HepG2 (cell line): ENCODE measurements around the gene HPCAL1. TPM values are rescaled to one million over a fixed set of nuclear protein-coding genes. Genes with fewer than 3 reads are reported as not detected.

Experiments used
- ATAC-seq: fragments of 200-7000 bp; cut with Tn5 transposase; 3 replicates; pipeline ENCODE4 v1.9.1; 2020; ENCODE audit warnings: mild to moderate bottlenecking, moderate library complexity
- BruUV-seq: library from RNA; stranded (reverse); fragments of 400-500 nt; replicated peaks from 2 replicates; lab custom pipeline; 2021; lab: Mats Ljungman, UMichigan
- CTCF ChIA-PET: fragments of 300-600 bp; formaldehyde crosslinking; extraction: SDS; loops from one replicate; lab custom pipeline; 2021; ENCODE audit warnings: low total read pairs, inconsistent platforms, low intra/inter-chr PET ratio; lab: Yijun Ruan, JAX
- POLR2A ChIA-PET: fragments of 350-600 bp; sonication (Branson Sonifier 250); formaldehyde crosslinking; loops from one replicate; lab custom pipeline; 2020; ENCODE audit warnings: antibody characterized with exemption, inconsistent platforms; lab: Yijun Ruan, JAX
- DNase-seq: peaks from one replicate; pipeline ENCODE4 v3.0.0-alpha.2; 2015; ENCODE audit warnings: low spot score
- FAIRE-seq: peaks from 3 replicates; lab custom pipeline; 2011; peaks lifted over from hg19 to GRCh38; lab: Jason Lieb, UNC
- H2AFZ ChIP-seq: one replicate; pipeline ENCODE4 v1.6.1; 2011; ENCODE audit warnings: low read length, inconsistent platforms
- H3K27ac ChIP-seq: fragments of 300-600 bp; 3 replicates; pipeline ENCODE4 v1.8.0; 2011; ENCODE audit warnings: mixed run types, mild to moderate bottlenecking, mixed read lengths, low read length, inconsistent platforms; ENCODE audit not compliant: insufficient read depth; ENCODE audit errors: extremely low read length
- H3K27me3 ChIP-seq, 2 experiments: fragments of 200-600 bp in 1 of 2; 2 replicates in 1 of 2; 3 replicates in 1 of 2; pipeline versions ENCODE4 v1.6.0 to v1.8.0; 2011; ENCODE audit warnings: low read length in 2 of 2, mild to moderate bottlenecking in 2 of 2, moderate library complexity in 2 of 2, inconsistent platforms in 1 of 2; ENCODE audit not compliant: insufficient read depth in 2 of 2, control insufficient read depth in 1 of 2
- H3K36me3 ChIP-seq, 2 experiments: fragments of 200-600 bp in 1 of 2; replicated peaks in 1 of 2; 2 replicates in 1 of 2; 3 replicates in 1 of 2; pipeline versions ENCODE4 v1.5.1 to v1.8.0; 2011; ENCODE audit warnings: low read length in 2 of 2, inconsistent platforms in 1 of 2; ENCODE audit not compliant: insufficient read depth in 2 of 2, control insufficient read depth in 1 of 2
- H3K4me1 ChIP-seq: 2 replicates; pipeline ENCODE4 v1.5.1; 2012; ENCODE audit warnings: low read length, inconsistent platforms; ENCODE audit not compliant: insufficient read depth
- H3K4me2 ChIP-seq: 2 replicates; pipeline ENCODE4 v1.6.0; 2011; ENCODE audit warnings: low read depth, low read length, inconsistent platforms
- H3K4me3 ChIP-seq, 3 experiments: fragments of 200-600 bp in 1 of 3; sonication (generic), shearing (Covaris generic) in 1 of 3; replicated peaks in 1 of 3; 2 replicates each; pipeline ENCODE4 v1.5.1; 2011 to 2016; ENCODE audit warnings: low read length in 3 of 3, inconsistent platforms in 2 of 3, low read depth in 2 of 3, mild to moderate bottlenecking in 2 of 3, control low read depth in 1 of 3, mixed read lengths in 1 of 3; ENCODE audit not compliant: insufficient read depth in 1 of 3
- H3K79me2 ChIP-seq: one replicate; pipeline ENCODE4 v1.6.1; 2011; ENCODE audit warnings: low read length, inconsistent platforms; ENCODE audit not compliant: insufficient read depth
- H3K9ac ChIP-seq: 2 replicates; pipeline ENCODE4 v1.6.0; 2011; ENCODE audit warnings: mild to moderate bottlenecking, low read depth, low read length, inconsistent platforms; ENCODE audit not compliant: insufficient read depth
- H3K9me3 ChIP-seq: 2 replicates; pipeline ENCODE4 v1.5.1; 2012; ENCODE audit warnings: mild to moderate bottlenecking, low read length
- H4K20me1 ChIP-seq: 2 replicates; pipeline ENCODE4 v1.6.0; 2011; ENCODE audit warnings: inconsistent platforms, mild to moderate bottlenecking, low read length, moderate library complexity; ENCODE audit not compliant: insufficient read depth
- MED13 ChIP-seq: sonication (generic); formaldehyde crosslinking; IDR thresholded peaks from 2 replicates; pipeline ENCODE4 v1.5.0; 2020; ENCODE audit warnings: missing genetic modification reagents
- NCOA5 ChIP-seq: sonication (generic); formaldehyde crosslinking; IDR thresholded peaks from 2 replicates; pipeline ENCODE4 v1.4.0; 2020; ENCODE audit warnings: missing genetic modification reagents
- ZNF263 ChIP-seq: sonication (generic); formaldehyde crosslinking; IDR thresholded peaks from 2 replicates; pipeline ENCODE4 v1.4.0; 2020; ENCODE audit warnings: missing genetic modification reagents
- WGBS: methylation state at CpG from one replicate; pipeline ENCODE4 v1.1.6; 2017; ENCODE audit warnings: low lambda C conversion rate; 5-methylcytosine and 5-hydroxymethylcytosine counted together
- in situ Hi-C: cut with HindIII; loops from 2 replicates; pipeline ENCODE4 v1.10.0; 2017; ENCODE audit warnings: low pct_unique_long_range_greater_than_20kb; ENCODE audit not compliant: extremely low pct_ligation_motif_present
- intact Hi-C: fragments of 100-400 bp; cut with micrococcal nuclease; formaldehyde crosslinking; loops from one replicate; pipeline ENCODE4 v1.10.0; 2022; ENCODE audit not compliant: unreplicated experiment
- polyA plus RNA-seq, 8 experiments: library from polyadenylated mRNA; depleted of rRNA in 3 of 8; stranded (reverse) in 7 of 8; unstranded in 1 of 8; fragments of >200 nt; fragmentation: Illumina TruSeq in 4 of 8; extraction: Trizol in 4 of 8; gene quantifications; 2 replicates each; pipeline versions ENCODE4 v1.2.1 to v1.2.3, GENCODE V29; 2011 to 2016; ENCODE audit warnings: low read depth in 4 of 8, missing spikeins in 1 of 8, mixed read lengths in 1 of 8; ENCODE audit not compliant: insufficient read depth in 1 of 8
- total RNA-seq, 5 experiments: library from RNA; depleted of rRNA; stranded (reverse); fragments of >200 nt; fragmentation: Illumina TruSeq; extraction: Trizol; gene quantifications; 2 replicates each; pipeline ENCODE4 v1.2.3, GENCODE V29; 2016; ENCODE audit warnings: low read depth in 1 of 5
- TF ChIP-seq, protein P1 (sequence below): sonication (generic); formaldehyde crosslinking; IDR thresholded peaks from 2 replicates; pipeline ENCODE4 v1.5.0; 2020; ENCODE audit warnings: mild to moderate bottlenecking, missing genetic modification reagents, moderate library complexity

Gene HPCAL1
- total and polyA plus RNA-seq, 2 of the 13 experiments (the other 11 are each of a cell fraction or from before 2014, with no cell fraction given) = 29.5 to 29.9 TPM

DNA sequence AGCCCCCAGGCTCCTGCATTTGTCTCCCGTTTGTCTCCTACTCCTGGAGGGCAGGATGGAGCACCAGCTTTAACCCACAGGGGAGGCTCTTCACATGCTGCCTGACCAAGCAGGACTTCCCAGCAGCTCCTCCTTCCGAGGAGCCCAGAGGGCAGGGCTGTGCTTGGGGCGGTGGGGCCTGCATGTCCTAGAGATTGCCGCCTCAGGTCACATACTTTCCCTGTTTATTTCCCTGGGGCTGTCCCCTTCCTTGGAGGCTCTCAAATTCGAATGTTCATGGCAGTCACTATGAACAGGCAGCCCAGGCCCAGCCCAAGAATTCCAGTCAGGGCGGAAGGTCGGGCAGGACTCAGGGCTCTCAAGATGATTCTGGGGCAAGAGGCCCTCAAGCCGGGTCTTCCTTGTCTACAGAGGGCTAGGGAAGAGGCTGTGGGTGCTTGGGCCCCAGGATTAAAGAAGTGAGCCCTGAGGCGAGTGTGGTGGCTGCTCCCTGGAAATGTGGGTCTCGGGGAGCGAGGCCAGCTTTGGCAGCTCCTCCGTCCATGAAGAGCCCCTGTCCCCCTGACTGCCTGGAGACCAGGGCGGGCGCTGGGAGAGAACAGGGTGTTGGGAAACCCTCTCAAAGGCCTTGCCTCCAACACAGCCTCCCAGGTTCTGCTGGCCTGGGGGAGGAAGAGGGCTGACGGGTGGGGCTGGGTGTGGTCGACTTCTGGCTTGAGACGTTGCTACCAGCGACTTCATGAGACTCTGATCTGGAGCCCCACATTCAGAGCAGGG is 48.9 kb upstream of the HPCAL1 start:
- ATAC-seq (peak; percentile 14; the same call in 2 of the 3 replicates), FAIRE-seq (no peak), DNase-seq (no peak)
- Histone ChIP-seq H3K9ac (no peak overlapping the region), H3K79me2 (no peaks in the 10 kb centered on the region), H2AFZ (no peak overlapping the region), H3K4me1 (peaks cover 18% of the 10 kb centered on the region), H3K4me2 (no peak overlapping the region), H3K4me3 (no peak overlapping the region), H3K36me3 (no peaks in the 10 kb centered on the region), H3K27me3 (peaks cover 28 to 56% of the 10 kb centered on the region in 2 experiments), H3K9me3 (peaks cover 12% of the 10 kb centered on the region), H4K20me1 (no peaks in the 10 kb centered on the region), H3K27ac (no peak overlapping the region)
- ChIA-PET POLR2A (interaction anchor here (1.6 kb wide), 1 partner anchor 48 kb away, joined by 4 read pairs; no protein-coding TSS in a partner anchor), CTCF (no interaction called here)
- WGBS = 38% methylated on average over 9 of the region's 18 CpGs
- intact Hi-C loops = no loop called here
- no TSS peak for BruUV-seq
- in situ Hi-C loops = no loop called here
- TF ChIP-seq, protein P1, sequence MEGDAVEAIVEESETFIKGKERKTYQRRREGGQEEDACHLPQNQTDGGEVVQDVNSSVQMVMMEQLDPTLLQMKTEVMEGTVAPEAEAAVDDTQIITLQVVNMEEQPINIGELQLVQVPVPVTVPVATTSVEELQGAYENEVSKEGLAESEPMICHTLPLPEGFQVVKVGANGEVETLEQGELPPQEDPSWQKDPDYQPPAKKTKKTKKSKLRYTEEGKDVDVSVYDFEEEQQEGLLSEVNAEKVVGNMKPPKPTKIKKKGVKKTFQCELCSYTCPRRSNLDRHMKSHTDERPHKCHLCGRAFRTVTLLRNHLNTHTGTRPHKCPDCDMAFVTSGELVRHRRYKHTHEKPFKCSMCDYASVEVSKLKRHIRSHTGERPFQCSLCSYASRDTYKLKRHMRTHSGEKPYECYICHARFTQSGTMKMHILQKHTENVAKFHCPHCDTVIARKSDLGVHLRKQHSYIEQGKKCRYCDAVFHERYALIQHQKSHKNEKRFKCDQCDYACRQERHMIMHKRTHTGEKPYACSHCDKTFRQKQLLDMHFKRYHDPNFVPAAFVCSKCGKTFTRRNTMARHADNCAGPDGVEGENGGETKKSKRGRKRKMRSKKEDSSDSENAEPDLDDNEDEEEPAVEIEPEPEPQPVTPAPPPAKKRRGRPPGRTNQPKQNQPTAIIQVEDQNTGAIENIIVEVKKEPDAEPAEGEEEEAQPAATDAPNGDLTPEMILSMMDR (CRISPR knock-in tag) = no peak
- 0 out of 2 replicates have a peak, but pooled peaks have one; percentile 52 for TF ChIP-seq ZNF263 (CRISPR knock-in tag)
- TF ChIP-seq MED13 (CRISPR knock-in tag) = no peak
- no peak for TF ChIP-seq NCOA5 (CRISPR knock-in tag)
